ENCODE measurements around the gene MDH1B.

- TF ChIP-seq, protein P1, sequence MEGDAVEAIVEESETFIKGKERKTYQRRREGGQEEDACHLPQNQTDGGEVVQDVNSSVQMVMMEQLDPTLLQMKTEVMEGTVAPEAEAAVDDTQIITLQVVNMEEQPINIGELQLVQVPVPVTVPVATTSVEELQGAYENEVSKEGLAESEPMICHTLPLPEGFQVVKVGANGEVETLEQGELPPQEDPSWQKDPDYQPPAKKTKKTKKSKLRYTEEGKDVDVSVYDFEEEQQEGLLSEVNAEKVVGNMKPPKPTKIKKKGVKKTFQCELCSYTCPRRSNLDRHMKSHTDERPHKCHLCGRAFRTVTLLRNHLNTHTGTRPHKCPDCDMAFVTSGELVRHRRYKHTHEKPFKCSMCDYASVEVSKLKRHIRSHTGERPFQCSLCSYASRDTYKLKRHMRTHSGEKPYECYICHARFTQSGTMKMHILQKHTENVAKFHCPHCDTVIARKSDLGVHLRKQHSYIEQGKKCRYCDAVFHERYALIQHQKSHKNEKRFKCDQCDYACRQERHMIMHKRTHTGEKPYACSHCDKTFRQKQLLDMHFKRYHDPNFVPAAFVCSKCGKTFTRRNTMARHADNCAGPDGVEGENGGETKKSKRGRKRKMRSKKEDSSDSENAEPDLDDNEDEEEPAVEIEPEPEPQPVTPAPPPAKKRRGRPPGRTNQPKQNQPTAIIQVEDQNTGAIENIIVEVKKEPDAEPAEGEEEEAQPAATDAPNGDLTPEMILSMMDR (IDR thresholded peaks at IDR 0.05): no peak
- no peak for TF ChIP-seq POLR2A (IDR thresholded peaks at IDR 0.05)
- TF ChIP-seq POLR2AphosphoS5 (IDR thresholded peaks at IDR 0.05; ENCODE audit: insufficient read depth in 1 of 2, low read depth in 1 of 2): no peak
These were observed 28.2 kb downstream of the MDH1B start for GRCh38 chr2:206736935-206737334.

All from vagina (tissue), 2 donors.